Activated CD4-positive, alpha-beta T cell treated with anti-CD3 and anti-CD28 coated beads, Interleukin-2, amount 50 U/mL, for 24 hours (primary cell): ENCODE measurements around the gene EVL.
"Not testable (repeated sequence)": the region's sequence is repeated elsewhere in the genome, so short reads cannot be mapped to it uniquely, and the experiment has no call there.

Source experiments
- DNase-seq, 2 donors: peaks; one replicate each; pipeline ENCODE4 v3.0.0-alpha.2; 2020; ENCODE audit warnings: low read depth in 1 of 2, low spot score in 1 of 2

Gene EVL

DNA sequence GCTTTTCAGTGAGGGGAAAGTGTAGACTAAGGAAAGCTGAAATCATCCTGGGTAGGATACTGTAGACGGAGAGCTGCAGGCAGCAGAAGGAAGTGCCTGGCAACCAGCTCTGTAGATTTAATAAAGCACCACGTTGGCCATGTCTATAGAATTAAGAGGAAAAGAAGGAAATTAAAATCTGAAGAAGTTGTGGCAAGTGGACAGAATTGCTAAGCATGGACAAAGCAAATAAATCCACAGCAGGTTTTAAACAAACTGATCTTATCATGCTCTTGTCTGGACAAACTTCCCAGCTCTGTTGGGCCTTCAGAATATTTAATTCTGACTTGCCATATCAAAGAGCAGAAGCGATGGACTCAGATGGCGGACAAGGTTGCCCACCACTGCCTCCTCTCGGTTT lies 27.2 kb upstream of the EVL start:
- DNase-seq: no peak

GRCh38 chr14:100039903-100040302 lies 25.3 kb upstream of the EVL start:
- no peak for DNase-seq

GRCh38 chr14:100041271-100041670 lies 24.0 kb upstream of the EVL start:
- DNase-seq: no peak

GRCh38 chr14:100042286-100042685 lies 22.9 kb upstream of the EVL start:
- DNase-seq: no peak

DNA sequence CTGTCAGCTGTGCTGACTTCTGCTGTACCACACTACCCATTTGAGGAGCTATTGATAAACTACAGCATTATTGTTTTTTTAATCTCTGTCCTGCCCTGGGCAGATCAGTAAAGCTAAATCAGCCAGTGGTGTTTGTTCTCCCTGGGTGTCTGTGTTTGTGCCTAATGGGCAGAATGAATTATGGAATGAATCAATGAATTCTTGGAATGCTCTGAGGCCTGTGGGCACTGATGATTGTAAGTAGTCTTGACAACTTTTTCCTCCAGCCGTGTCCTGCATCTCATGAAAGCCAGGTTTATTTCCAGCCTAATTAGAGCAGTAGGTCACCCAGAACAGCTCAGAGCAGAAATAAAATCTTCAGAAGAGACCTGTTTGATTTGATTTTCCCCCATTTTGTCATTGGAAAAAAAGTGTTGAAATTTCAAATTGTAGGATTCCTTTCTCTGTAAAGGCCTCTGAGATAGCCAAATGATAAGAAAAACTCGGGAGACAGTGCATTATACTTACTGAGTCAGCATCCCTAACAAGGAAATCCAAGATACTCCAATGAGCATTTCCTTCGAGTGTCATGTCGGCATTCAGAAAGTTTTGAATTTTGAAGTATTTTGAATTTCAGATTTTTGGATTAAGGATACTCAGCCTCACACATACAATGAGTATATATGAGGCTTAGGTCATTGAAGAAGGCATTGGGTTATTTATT lies 19.4 kb upstream of the EVL start:
- DNase-seq: no peak

- no peak for DNase-seq
Measured at GRCh38 chr14:100047600-100047999, 17.6 kb upstream of the EVL start.

DNA sequence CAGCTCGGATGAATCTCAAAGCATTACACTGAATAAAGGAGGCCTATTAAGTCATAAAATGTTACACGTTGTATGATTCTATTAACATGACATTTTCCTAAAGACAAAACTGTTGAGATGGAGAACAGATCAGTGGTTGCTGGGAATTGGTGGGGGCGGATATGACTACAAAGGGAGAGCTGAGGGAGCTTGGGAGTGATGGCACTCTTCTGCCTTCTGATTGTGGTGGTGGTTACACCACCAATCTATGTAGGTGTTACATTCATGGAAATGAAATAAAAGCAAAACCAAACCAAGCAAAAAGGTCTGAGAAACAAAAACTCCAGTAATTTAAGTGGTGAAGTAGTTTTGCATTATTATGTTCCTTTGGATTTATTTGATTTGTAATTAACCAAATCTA lies 16.4 kb upstream of the EVL start:
- no peak for DNase-seq

- DNase-seq: no peak
Measured at GRCh38 chr14:100049220-100049619, 16.0 kb upstream of the EVL start.

- no peak for DNase-seq
Measured at GRCh38 chr14:100051103-100051502, 14.1 kb upstream of the EVL start.

GRCh38 chr14:100051543-100051942 lies 13.7 kb upstream of the EVL start:
- no peak for DNase-seq

- DNase-seq: no peak
Measured at GRCh38 chr14:100052819-100053218, 12.4 kb upstream of the EVL start.

GRCh38 chr14:100054316-100055075 lies 10.7 kb upstream of the EVL start:
- DNase-seq: no peak

GRCh38 chr14:100056431-100056830 lies 8.8 kb upstream of the EVL start:
- DNase-seq: no peak

DNA sequence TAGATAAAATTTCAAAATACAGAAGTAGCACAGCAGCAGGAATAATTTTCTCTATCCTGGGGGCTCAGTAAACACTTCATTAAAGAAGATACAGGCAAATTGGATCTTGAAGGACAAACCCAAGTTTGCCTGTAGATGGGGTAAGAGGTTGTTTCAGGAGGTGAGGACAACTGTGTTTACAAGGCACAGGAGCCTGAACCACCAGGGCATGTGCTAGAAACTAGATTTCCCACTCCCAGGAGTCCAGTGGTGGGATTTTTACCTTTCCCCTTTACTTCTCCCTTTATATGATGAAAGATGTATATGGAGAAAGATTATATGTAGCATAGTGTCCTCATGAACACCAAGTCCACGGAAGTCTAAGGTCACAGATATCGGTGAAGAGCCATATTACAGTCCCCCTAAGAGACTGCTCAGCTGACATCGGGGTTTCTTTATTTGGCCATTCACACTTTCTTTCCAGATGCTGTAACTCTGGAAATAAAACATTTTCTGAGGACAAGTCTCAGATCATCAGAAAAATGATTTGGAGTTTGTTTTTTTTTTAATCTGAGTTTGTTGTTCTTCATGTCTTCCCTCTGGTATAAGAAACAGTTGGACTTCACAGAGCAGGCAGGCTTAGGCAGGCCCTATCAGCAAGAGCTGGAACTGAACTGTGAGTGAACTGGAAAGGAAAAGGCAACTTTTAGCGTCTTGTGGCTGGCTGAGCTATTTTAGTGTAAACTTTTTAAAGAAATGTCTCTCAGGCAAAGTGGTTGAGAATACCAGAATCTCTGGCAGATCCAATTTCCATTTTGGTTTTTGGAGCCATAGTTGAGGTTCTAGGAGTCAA lies 8.0 kb upstream of the EVL start:
- no peak for DNase-seq

- no peak for DNase-seq
Measured at GRCh38 chr14:100058777-100059437, 6.3 kb upstream of the EVL start.

GRCh38 chr14:100059438-100059781 lies 5.8 kb upstream of the EVL start:
- no peak for DNase-seq

- no peak for DNase-seq
Measured at GRCh38 chr14:100060760-100061159, 4.5 kb upstream of the EVL start.

GRCh38 chr14:100062590-100062989 lies 2.6 kb upstream of the EVL start:
- peak in 1 of 2 donors; percentile 47 for DNase-seq

DNA sequence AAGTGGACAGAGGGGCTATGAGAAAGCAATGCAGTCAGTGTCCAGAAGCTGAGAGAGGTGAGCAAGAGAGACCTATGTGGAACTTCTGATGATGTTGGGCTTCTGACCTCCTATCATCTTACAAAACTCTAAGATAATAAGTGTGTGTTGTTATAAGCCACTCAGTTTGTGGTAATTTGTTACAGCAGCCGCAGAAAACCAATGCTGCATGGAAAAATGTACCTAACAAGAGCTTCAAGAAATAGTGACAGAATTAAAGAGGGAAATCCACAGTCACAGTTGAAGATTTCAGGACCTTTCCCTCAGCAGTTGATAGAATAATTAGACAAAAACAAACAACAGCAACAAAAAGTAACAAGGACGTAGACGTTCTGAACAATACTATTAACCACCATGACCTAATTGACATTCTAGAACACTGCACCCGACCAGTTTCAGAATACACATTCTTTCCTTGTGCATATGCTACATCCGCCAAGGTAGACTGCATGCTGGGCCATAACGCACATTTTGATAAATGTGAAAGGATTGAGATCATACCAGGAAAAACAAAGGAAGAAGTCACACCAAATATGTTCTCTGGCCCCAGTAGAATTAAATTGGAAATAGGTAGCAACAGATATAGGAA lies 1.8 kb upstream of the EVL start:
- DNase-seq: peak in 1 of 2 donors; percentile 41

DNA sequence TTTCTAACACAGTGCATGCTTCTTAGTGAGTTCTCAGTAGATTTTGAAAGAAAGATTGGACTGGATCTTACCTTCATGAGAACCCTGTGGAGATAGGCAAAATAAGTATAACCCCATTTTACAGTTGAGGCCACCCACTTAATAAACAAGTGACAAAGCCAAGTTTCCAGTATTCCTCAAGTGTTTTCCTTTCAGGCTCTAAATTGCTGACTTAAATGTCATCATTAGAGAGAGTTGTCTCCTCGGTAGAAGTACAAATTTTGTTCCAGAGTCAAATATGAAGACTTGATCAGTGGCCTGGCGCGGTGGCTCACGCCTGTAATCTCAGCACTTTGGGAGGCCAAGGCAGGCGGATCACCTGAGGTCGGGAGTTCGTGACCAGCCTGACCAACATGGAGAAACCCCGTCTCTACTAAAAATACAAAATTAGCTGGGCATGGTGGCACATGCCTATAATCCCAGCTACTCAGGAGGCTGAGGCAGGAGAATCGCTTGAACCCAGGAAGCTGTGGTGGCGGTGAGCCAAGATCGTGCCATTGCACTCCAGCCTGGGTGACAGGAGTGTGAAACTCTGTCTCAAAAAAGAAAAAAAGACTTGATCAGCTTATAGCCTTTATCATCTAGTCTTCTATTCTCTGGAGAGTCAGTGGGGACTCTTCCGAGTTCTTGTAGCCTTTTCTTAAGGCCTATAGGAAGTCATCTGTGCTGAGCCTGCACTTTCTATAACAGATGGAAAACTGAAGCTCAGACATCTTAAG lies 708 bp upstream of the EVL start:
- not testable (repeated sequence) for DNase-seq
